Nasal cavity respiratory epithelium epithelial cell of viscerocranial mucosa (primary cell): ENCODE results near the gene GALNT4. TPM values are rescaled to one million over a fixed set of nuclear protein-coding genes. Genes with fewer than 3 reads are reported as not detected.

Experiments
- total RNA-seq: library from RNA; depleted of rRNA; stranded (reverse); fragments of >200 nt; gene quantifications from 2 replicates; pipeline ENCODE4 v1.2.3, GENCODE V29; 2014

The GALNT4 gene
- total RNA-seq: 7.2 and 13.2 TPM in 2 replicates

GRCh38 chr12:89524541-89525304 lies at the start of gene GALNT4:
GALNT4 (minus strand) TSS chr12:89524796; CDS start chr12:89524549, 247 bp downstream.

DNA sequence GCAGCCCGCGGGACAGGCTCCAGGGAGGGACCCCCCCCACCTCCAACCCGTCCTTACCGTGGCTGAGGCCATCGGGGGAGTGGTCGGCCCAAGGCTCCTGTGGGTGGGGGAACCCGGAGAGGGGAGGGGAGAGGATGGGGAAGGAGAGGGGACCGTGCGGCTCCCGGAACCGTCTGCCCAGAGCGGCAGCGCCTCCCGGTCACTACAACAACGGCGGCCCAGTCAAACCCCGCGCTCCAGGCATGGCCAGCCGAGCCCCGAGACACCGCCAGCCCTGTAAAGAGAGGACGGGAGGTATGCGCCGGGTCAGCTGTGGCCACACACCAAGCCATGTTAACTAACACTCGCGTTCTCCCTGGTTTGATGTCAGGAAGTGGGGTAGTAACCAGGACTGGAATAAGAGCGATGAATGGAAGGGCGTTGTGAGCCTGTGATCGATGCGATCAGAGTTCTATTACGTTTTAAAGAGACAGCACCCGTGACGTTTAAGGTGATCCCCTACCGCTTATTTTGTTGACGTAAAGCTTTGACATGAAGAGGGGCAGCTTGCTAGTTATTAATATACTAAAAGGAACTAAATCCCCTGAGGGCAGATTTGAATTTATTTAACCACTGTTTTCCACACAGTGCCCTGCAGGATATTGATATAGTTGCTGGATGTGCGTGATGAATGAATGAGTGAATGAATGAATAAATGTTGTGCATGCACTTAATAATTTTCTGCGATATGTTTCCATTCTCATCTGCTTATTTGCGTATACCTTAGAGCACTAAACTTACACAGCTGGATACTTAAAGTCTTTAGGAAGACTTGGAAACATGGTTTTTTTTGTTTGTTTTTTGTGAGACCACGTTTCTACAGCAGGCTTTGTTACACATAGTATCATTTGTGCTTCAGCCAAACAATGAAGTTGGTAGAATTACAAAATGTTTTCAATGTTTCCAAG lies 1.5 kb upstream of the GALNT4 start, which contains the start of gene POC1B:
Gene POC1B (minus strand): TSS at position 224 of the 947 bp plus-strand sequence. CDS start 152 bp downstream, at position 72.

Other genes with a start within 250 kb of the GALNT4 start
- gene DUSP6, start 172.3 kb downstream of the GALNT4 start, total RNA-seq: 123 and 158 TPM in 2 replicates
- gene POC1B, start 1.3 kb upstream of the GALNT4 start, total RNA-seq: 17.9 and 29.7 TPM in 2 replicates
- gene ATP2B1, start 184.0 kb upstream of the GALNT4 start, total RNA-seq: 90.3 and 138 TPM in 2 replicates